ENCODE measurements around the gene TSHZ2.

DNA sequence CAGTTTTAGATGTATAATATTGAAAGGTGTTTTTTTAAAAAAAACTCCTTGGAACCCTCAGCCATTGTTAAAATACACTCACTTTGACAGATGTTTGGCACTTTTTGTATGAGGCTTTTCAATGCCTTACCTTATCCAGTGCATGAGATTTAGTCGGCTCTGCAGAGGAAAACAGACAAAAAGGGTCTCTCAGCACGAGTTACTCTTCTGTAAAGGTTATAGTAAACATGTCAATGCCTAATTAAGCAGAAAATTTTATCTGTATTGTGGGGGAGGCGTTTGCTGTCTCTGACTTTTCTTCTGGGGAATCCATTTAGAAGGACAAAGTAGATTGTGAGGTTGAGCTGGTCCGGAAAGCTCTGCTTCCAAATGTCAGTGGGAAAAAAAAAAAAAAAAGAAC, 278.3 kb downstream of the TSHZ2 start:
- TF ChIP-seq EGR1 (IDR thresholded peaks at IDR 0.05) (no peak), CREB1 (IDR thresholded peaks at IDR 0.05; ENCODE audit: low read depth) (no peak), TAF1 (IDR thresholded peaks at IDR 0.05; ENCODE audit: low read depth) (no peak), EP300 (IDR thresholded peaks at IDR 0.05; ENCODE audit: borderline replicate concordance) (no peak), YY1 (IDR thresholded peaks at IDR 0.05; ENCODE audit: low read depth) (no peak), USF1 (IDR thresholded peaks at IDR 0.05) (no peak), MAX (IDR thresholded peaks at IDR 0.05) (no peak)

Data from Ishikawa (cell line).